Stimulated activated CD8-positive, alpha-beta memory T cell treated with anti-CD3 and anti-CD28 coated beads, Interleukin-12 subunit alpha, Interleukin-12 subunit beta, amount 100 ng/mL, for 24 hours (primary cell): Measurements from ENCODE around the gene RASL11B.

Source experiments
- DNase-seq: peaks from one replicate; pipeline ENCODE4 v3.0.0-alpha.2; 2020; ENCODE audit errors: extremely low read depth

The RASL11B gene

GRCh38 chr4:52873861-52874343, 11.8 kb downstream of the RASL11B start:
- no peak for DNase-seq

- DNase-seq: no peak
Measured at GRCh38 chr4:52874948-52875347, 12.8 kb downstream of the RASL11B start.

GRCh38 chr4:52876069-52876468, 14.0 kb downstream of the RASL11B start:
- no peak for DNase-seq

- no peak for DNase-seq
Measured at GRCh38 chr4:52877036-52877435, 14.9 kb downstream of the RASL11B start.

- DNase-seq: no peak
Measured at GRCh38 chr4:52877694-52878093, 15.6 kb downstream of the RASL11B start.

- no peak for DNase-seq
Measured at GRCh38 chr4:52879471-52879870, 17.4 kb downstream of the RASL11B start.

GRCh38 chr4:52880994-52881393, 18.9 kb downstream of the RASL11B start:
- no peak for DNase-seq

- no peak for DNase-seq
Measured at GRCh38 chr4:52883183-52883621, 21.1 kb downstream of the RASL11B start.

- no peak for DNase-seq
Measured at GRCh38 chr4:52883707-52884669, 21.9 kb downstream of the RASL11B start.

- DNase-seq: no peak
Measured at GRCh38 chr4:52884994-52885393, 22.9 kb downstream of the RASL11B start.

- DNase-seq: no peak
Measured at GRCh38 chr4:52889354-52889753, 27.2 kb downstream of the RASL11B start.

- no peak for DNase-seq
Measured at GRCh38 chr4:52889778-52890520, 27.8 kb downstream of the RASL11B start.

- DNase-seq: no peak
Measured at GRCh38 chr4:52890521-52890791, 28.3 kb downstream of the RASL11B start.

GRCh38 chr4:52891743-52892142, 29.6 kb downstream of the RASL11B start:
- DNase-seq: no peak

- DNase-seq: no peak
Measured at GRCh38 chr4:52892880-52893279, 30.8 kb downstream of the RASL11B start.

GRCh38 chr4:52894443-52894842, 32.3 kb downstream of the RASL11B start:
- DNase-seq: no peak

- no peak for DNase-seq
Measured at GRCh38 chr4:52903273-52903672, 41.2 kb downstream of the RASL11B start.

GRCh38 chr4:52904421-52904820, 42.3 kb downstream of the RASL11B start:
- no peak for DNase-seq

- no peak for DNase-seq
Measured at GRCh38 chr4:52907510-52907909, 45.4 kb downstream of the RASL11B start.

- DNase-seq: no peak
Measured at GRCh38 chr4:52910115-52910514, 48.0 kb downstream of the RASL11B start.

GRCh38 chr4:52911684-52912294, 49.7 kb downstream of the RASL11B start:
- DNase-seq: peak; percentile 23

GRCh38 chr4:52912608-52913007, 50.5 kb downstream of the RASL11B start:
- DNase-seq: no peak
